ENCODE measurements around the gene REXO1.
"Not testable (repeated sequence)": the region's sequence is repeated elsewhere in the genome, so short reads cannot be mapped to it uniquely, and the experiment has no call there.

REXO1 gene, protein sequence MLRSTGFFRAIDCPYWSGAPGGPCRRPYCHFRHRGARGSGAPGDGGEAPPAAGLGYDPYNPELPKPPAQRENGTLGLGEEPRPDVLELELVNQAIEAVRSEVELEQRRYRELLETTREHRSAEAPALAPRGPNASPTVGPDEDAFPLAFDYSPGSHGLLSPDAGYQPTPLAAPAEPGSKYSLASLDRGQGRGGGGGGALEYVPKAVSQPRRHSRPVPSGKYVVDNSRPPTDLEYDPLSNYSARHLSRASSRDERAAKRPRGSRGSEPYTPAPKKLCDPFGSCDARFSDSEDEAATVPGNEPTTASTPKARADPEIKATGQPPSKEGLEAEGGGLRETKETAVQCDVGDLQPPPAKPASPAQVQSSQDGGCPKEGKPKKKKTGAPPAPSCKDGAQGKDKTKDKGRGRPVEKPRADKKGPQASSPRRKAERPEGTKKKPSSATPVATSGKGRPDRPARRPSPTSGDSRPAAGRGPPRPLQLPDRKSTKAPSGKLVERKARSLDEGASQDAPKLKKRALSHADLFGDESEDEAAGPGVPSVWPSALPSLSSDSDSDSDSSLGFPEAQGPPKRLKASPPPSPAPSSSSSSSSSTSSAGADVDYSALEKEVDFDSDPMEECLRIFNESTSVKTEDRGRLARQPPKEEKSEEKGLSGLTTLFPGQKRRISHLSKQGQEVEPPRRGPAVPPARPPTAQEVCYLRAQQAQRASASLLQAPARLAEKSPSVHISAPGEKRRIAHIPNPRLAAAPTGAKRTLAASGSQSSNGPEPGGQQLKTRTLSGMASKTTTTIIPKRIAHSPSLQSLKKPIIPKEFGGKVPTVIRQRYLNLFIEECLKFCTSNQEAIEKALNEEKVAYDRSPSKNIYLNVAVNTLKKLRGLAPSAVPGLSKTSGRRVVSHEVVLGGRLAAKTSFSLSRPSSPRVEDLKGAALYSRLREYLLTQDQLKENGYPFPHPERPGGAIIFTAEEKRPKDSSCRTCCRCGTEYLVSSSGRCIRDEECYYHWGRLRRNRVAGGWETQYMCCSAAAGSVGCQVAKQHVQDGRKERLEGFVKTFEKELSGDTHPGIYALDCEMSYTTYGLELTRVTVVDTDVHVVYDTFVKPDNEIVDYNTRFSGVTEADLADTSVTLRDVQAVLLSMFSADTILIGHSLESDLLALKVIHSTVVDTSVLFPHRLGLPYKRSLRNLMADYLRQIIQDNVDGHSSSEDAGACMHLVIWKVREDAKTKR

DNA sequence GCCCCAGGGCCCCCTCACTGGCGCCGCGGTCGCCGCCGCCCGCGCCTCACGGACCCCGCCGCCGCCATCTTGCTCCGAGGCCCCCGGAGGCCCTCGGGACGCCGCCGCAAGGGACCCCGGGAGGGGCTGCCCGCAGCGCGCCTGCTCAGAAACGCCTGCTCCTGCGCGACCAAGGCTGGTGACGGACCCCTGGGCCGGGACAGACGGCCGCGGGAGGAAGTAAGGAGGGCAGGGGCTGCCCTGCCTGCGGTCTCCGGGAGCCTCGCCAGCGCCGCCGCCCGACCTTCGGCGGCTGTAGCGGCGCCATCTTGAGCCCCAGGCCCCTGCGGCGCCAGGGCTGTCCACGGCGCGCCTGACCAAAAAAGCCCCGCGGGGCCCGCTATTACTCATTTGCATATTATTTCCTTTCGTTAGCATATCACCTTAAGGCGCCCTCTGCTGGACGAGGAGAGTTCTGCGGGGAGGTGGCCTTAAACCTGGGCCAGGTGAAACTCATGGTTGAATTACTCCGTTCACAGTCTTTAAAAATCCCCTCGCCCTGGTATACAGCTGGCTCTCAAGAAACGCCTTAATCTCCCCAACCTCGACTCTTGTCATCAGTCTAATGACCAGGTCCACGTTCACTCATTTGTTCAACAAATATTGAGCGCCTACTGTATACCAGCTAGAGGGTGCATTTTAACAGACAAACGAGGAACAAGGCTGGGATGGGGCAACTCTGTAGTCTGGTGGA lies at the start of gene REXO1:
Gene REXO1, minus strand, starts transcription at position 85 of the 733 bp plus-strand sequence. CDS start 125 bp downstream, outside the sequence.
- peak; percentile 79 for DNase-seq (ENCODE audit: low read depth, low spot score)

DNA sequence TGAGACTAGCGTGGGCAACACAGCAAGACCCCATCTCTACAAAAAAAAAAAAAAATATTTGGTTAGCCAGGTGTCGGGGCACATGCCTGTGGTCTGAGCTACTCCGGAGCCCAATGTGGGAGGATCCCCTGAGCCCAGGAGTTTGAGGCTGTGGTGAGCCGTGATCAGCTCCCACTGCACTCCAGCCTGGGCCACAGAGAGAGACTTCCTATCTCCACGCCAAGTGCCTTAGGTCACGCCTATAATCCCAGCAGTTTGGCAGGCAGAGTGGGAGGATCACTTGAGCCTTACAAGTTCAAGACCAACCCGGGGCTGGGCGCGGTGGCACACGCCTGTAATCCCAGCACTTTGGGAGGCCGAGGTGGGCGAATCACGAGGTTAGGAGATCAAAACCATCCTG lies 48.2 kb upstream of the REXO1 start:
- no peak for DNase-seq (ENCODE audit: low read depth, low spot score)

DNA sequence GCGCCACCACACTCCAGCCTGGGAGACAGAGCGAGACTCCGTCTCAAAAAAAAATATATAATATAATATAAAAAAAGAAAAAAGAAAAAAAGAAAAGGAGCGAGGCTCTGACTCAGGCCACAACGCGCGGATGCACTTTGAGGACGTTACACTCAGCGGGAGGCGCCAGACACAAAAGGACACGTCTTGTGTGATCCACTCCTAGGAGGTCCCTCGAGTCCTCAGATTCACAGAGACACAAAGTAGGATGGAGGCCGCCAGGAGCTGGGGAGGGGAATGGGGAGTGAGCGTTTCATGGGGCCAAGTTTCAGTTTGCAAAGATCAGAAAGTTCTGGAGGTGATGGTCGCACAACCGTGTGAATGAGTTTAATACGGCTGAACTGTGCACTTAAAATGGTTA lies 45.5 kb upstream of the REXO1 start:
- DNase-seq (ENCODE audit: low read depth, low spot score) = no peak

DNA sequence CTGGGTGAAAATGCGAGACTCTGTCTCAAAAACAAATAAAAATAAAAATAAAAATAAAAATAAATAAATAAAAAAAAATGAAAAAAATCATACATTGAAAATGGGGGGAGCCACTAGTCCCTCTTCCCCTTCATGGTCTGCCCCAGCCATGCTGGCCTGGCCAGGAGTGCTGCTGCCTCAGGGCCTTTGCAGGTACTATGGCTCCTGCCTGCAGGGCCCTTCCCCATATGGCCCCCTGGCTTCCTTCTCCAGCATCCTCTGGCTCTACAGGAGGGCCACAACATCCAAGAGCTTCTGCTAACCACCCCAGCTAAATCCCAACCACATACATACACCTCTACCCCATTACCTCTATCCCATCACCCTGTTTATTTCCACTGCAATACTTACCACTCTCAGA lies 41.6 kb upstream of the REXO1 start:
- DNase-seq (ENCODE audit: low read depth, low spot score) = no peak

DNA sequence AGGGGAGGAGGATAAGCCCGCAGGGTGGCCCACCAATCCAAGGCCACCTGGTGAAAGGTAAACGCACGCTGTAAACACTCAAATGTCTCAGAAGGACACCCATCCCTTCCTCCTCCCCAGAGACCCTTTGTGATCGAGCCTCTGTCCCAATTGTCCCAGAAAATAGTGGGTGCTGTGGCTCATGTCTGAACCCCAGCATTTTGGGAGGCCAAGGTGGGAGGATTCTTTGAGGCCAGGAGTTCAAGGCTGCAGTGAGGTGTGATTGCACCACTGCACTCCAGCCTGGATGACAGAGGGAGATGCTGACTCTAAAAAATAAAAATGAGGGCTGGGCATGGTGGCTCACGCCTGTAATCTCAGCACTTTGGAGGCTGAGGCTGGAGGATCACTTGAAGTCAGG lies 40.1 kb upstream of the REXO1 start:
- no peak for DNase-seq (ENCODE audit: low read depth, low spot score)

DNA sequence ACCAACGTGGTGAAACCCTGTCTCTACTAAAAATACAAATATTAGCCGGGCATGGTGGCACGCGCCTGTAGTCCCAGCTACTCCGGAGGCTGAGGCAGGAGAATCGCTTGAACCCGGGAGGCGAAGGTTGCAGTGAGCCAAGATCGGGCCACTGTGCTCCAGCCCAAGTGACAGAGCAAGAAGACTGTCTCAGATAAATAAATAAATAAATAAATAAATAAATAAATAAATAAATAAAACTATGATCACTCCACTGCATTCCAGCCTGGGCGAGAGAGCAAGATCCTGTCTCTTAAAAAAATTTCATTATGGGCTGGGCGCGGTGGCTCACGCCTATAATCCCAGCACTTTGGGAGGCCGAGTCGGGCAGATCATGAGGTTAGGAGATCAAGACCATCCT lies 38.1 kb upstream of the REXO1 start:
- not testable (repeated sequence) for DNase-seq (ENCODE audit: low read depth, low spot score)

DNA sequence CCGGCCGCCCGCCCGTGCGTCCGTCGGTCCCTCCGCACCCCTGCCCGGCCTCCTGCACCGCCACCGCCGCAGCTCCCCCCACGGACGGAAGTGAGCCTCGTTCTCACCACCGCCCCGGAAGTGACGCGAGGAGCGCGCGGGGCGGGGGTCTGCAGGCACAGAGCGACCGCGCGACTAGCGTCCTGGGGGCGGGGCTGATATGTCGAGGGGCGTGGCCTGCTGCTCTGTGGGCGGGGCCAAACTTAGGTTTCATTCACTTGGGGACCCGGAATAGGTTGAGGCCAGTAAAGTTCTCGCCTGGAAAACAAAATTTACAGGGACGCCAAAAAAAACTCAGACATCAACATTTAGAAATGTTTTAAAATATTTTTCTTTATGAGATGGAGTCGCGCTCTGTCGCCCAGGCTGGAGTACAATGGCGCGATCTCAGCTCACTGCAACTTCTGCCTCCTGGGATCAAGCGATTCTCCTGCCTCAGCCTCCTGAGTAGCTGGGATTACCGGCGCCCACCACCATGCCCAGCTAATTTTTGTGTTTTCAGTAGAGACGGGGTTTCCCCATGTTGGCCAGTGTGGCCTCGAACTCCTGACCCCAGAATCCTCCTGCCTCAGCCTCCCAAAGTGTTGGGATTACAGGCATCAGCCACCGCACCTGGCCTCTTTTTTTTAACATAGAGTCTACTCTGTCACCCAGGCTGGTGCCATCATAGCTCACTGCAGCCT lies 37.3 kb upstream of the REXO1 start, which contains the start of gene ABHD17A:
Gene ABHD17A, minus strand, starts transcription at position 99 of the 722 bp plus-strand sequence. CDS start 3,930 bp downstream, outside the sequence.
- peak; percentile 55 for DNase-seq (ENCODE audit: low read depth, low spot score)

DNA sequence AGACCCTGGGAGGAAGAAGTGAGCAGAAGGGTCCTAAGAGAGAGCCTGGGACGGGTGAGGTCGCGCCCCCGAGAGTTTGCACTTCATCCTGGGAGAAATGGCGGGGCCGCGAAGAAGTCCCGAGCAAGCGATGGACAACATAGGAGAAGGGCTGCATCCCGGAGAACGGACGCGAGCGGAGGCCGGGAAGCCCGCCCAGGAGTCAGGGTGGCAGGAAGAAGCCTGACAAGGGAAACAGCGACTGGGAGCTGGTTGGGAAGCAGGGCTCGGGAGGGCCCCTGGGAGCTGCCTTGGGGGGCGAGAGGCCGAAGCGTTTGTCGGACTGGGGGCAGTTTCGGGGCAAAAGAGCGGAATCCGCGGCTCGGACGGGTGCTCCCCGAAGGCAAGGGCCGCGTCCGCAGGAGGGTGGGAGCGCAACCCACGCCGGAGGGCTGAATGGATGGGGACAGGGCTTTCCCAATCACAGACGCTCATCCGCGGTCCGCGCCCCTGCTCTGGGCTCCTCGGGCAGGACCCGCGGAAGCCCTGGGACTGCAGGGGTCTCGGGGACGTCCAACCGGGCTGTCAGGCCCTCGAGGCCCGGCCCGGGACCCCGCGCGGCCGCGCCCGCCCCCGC lies 36.5 kb upstream of the REXO1 start:
- DNase-seq (ENCODE audit: low read depth, low spot score) = no peak

DNA sequence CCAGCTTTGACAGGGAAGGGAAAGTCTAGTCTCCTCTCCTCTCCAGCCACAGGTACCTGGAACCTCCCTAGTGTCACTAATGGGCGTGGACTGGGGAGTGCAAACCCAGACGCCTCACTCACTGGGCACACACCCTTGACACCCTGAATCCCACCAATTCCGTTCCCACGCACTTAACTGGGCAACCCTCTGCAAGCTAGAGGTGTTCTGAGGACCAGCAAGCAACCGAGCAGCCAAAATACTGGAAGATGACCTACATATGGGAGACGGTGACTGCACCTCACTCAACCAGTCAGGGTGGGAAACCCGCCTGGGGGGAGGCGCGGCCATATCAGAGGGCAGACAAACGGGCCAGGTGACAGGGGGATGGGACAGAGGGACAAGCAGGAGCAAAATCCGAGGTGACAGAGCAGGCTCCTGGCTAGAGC lies 36.0 kb upstream of the REXO1 start:
- DNase-seq (ENCODE audit: low read depth, low spot score) = no peak

DNA sequence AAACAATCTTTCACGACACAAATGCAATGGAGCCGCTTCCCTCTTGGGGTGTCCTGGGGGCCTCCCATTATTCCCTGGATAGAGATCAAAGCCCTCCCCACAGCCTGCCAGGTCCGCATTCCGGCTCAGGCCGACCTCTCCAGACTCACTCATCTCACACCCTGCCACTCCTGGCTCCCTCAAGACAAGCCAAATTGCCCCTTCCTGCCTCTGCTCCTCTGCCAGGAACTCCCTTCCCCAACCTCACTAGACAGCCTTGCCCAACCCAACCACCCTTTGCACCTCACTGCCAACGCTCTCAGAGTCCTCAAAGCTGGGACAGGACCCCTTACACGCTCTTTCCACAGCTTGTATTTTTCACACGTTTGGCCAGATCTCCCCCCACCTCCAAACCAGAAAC lies 35.5 kb upstream of the REXO1 start:
- DNase-seq (ENCODE audit: low read depth, low spot score) = no peak

DNA sequence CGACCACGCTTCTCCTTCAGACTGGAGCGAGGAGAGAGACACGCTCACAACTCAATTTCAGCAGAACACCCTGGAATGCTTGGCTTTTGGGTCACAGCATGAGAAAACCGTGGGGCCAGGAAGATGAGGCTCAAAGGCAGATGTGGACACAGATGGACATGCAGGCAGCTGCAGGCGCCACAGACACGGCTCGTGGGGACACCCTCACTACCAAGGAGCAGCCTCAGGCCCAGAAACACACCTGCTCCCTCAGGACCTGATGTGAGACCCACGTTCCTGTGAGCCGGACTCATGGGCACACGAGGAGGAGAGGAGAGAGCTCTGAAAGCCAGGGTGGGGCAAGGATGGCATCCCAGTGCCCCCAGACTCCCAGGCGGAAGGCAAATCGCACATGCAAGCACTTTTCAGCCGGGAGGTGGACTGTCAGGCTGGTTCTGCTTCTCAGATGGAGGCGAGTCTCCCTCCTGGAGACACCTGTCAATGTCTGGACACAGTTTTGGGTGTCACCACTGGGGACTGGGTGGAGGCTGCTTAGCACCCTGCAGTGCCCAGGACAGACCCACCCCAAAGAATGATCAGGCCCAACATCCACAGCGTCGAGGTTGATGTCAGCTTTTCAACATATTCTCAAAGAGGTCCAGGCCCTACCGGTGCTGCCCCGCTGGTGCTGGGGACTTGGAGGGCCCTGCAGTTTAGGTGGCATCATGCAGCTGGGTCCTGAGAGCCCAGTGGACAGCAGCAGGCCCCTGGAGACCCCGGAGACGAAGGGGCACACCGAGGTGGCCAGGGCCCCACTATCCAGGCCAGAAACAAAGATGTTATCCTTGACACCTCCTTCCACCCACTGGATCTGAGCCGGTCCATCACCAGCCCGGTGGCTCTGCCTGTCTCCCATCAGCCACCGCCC lies 34.8 kb upstream of the REXO1 start:
- DNase-seq (ENCODE audit: low read depth, low spot score) = no peak

DNA sequence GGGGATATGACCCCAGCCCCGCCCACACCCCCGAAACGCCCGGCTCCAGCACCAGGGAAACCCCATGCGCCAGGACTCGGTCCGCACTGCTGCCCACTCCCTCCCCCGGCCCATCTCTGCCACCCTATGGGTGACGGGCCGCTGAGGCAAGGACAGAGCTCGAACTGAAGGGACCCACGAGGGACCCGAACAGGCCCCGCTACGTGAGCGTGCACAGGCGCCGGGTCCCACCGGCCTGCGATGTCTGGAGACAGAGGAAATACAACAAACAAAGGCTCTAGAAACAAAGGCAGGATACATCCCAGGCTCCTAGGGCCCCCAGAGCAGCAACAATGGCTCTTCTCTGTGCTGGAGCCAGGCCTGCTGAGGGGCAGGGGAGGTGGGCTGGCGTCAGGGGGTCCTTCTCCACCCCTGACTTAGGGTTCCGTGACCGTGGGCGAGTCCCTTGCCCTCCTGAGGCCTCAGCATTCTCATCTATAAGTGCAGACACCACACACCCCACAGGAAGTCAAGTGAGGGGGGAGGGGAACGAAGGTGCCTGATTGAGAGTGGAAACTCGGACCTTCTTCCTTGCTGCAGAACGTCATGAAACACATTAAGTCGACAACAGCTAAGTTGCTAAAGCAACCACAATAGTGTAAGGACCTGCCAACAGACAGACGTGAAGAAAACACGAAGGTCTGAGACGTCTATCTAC lies 34.0 kb upstream of the REXO1 start:
- no peak for DNase-seq (ENCODE audit: low read depth, low spot score)

DNA sequence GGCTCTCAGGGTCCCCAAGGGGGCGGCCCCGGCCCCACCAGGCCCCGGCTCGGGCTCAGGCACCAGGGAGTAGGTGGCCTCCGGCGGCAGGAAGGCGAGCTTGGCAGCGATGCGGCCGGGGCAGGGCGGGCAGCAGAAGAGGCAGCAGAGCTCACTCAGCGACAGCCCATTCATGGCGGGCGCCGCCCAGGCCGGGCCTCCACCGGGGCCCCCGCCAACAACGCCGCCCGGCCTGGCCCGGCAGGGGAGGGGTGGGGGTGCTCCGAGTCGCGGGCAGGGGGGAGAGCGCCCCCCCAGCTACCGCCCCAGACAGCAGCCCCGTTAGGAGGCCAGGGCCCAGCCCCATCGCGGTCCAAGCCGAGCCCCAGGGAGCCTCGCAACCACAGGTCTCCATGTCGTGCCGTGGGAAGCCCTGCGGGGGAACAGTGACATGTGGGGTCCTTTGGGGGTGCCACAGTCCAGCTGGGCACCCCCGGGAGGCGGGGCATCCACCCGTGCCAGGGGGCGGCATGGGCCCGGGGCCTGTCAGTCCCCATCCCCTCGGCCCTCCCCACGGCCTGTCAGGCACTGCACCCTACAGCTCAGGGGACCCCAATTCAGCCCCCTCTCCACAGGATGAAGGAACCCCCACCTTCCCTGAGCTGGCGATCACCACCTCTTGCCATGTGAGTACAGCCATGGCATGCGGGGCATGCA lies 33.3 kb upstream of the REXO1 start:
- not testable (repeated sequence) for DNase-seq (ENCODE audit: low read depth, low spot score)

DNA sequence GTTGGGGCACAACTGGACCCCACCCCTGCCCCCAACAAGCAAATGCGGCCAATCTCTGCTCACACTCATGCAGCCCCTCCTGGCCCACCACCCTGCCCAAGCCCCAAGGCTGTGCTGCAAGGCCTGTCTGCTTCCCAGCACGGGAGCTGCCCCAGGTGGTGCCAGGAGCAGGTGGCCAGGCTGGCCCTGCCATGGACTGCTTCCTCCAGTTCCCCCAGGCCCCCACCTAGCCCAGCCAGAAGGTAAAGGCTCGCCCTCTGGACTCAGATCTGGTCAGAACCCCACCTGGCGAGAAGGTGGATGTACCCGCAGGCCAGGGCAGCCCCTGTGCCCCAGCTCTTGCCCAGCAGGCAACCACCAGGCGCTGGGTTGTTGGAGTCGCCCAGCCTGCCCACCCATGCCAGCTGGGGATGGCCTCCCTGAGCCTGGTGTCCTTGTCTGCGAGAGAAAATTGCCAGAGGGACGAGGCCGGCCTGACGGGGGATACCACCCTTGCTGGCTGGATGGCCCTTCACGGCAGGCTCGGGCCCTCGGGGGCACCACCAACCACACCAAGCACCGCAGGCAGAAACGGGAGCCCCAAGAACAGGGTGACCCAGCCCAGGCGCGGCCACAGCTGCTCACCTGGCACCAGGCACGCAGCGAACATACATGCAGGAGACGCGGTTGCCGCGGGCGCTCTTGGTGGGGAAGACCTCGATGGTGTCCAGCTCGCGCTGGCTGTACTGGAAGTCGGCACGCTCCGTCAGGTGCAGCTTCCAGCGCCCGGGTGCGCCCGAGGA lies 32.5 kb upstream of the REXO1 start:
- no peak for DNase-seq (ENCODE audit: low read depth, low spot score)

DNA sequence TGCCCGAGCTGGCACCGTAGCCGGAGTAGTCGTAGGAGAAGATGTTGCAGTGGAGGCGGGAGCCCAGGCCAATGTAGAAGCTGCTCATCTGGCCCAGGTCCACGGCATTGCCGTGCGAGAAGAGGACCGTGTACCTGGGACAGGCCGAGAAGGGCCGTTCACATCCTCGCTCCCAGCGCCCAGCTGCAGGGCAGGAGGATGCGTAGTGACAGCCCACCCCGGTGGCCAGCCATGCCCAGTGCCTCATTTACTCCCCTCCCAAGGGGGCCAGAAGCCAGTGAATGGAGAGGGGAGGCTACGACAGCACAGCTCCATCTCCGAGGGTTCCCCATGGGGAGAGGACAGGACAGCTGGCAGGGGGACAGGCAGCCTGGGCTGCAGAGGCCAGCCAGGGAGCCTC lies 31.7 kb upstream of the REXO1 start:
- not testable (repeated sequence) for DNase-seq (ENCODE audit: low read depth, low spot score)

DNA sequence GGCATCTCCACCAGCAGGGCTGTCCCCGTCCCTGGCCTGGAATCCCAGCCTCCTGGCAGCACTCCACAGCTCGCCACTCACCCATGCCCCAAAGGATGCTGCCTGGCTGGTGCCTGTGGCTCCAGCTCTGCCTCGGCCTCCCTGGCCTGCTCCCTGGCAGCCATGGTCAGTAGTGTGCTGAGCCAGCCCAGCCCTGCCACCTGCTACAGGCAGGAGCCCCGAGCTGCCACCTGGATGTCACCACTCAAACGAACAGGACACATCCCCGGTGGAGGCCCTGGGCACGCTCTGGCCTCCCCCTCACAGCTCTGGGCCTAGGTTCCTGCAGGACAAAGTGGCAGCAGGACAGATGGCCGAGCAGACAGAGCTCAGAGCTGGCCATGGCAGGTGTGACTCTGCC lies 30.3 kb upstream of the REXO1 start:
- not testable (repeated sequence) for DNase-seq (ENCODE audit: low read depth, low spot score)

DNA sequence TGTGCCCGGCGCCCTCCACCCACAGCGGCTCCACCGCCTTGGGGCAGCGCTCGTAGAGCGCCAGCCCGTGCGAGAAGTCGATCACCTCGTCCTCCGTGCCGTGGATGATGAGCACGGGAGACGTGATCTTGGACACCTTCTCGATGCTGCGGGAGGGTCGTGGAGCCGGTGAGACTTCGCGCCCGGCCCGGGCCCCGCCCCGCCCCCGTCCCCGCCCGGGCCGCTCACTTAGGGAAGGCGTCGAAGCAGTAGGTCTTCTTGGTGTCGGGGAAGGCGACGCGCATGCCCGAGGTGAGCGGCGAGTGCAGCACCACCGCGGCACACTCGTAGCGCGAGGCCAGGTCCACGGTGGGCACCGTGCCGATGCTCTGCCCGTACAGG lies 29.0 kb upstream of the REXO1 start:
- not testable (repeated sequence) for DNase-seq (ENCODE audit: low read depth, low spot score)

All from brain pericyte (primary cell).